GM19025 (cell line): ENCODE data around the gene GRB10.
"Not testable (repeated sequence)": the region's sequence is repeated elsewhere in the genome, so short reads cannot be mapped to it uniquely, and the experiment has no call there.

Experiments used
- ATAC-seq: cut with Tn5 transposase; IDR thresholded peaks from one replicate; pipeline ENCODE4 v1.9.1; 2021; ENCODE audit warnings: mild to moderate bottlenecking, low read depth, moderate library complexity; ENCODE audit not compliant: unreplicated experiment

GRB10 gene

GRCh38 chr7:50564640-50565558 is 217.8 kb downstream of the GRB10 start, which contains the start of gene DDC:
DDC (minus strand) TSS chr7:50565405; CDS start chr7:50544085, 21,320 bp downstream.
- no peak for ATAC-seq

GRCh38 chr7:50564171-50564570 is 218.5 kb downstream of the GRB10 start:
- ATAC-seq = no peak

DNA sequence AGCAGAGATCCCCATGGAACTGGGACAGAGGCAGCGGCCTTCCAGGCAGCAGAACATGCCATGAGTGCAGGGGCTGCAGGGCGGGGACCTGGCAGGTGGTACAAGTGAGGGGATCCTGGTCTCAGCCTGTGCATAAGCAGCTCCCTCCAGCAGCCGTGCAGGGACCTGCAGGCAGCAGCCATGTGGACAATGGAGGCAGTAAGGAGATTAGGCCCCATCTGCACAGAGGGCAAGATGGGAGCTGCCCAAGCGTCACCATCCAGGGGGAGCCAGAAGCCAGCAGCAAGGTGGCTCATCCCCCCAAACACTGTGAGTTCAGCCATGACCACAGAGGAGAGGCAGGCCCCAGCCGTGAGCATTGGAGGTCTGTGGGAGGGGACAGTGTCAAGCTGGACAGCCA is 220.6 kb downstream of the GRB10 start:
- ATAC-seq = no peak

- ATAC-seq = no peak
These were observed 221.8 kb downstream of the GRB10 start for GRCh38 chr7:50560865-50561351.

DNA sequence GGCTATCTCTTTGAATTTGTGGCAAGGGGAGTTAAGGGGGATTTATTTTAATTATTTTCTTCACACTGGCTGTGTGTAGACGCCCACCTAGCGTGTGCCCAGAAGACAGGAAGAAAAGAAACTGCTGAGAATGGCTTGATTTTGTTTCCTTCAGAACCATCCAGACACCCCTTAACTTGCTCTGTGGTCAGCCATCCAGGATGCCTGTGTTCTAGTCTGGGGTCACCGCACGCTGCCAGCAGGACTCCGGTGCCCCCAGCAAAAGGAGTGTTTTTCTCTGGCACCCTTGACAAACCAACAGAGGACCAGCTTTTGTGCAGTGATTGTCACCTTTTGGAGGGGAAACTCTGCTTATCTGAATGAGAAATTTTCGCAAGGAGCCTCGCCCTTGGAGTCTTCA is 222.8 kb downstream of the GRB10 start:
- no peak for ATAC-seq

DNA sequence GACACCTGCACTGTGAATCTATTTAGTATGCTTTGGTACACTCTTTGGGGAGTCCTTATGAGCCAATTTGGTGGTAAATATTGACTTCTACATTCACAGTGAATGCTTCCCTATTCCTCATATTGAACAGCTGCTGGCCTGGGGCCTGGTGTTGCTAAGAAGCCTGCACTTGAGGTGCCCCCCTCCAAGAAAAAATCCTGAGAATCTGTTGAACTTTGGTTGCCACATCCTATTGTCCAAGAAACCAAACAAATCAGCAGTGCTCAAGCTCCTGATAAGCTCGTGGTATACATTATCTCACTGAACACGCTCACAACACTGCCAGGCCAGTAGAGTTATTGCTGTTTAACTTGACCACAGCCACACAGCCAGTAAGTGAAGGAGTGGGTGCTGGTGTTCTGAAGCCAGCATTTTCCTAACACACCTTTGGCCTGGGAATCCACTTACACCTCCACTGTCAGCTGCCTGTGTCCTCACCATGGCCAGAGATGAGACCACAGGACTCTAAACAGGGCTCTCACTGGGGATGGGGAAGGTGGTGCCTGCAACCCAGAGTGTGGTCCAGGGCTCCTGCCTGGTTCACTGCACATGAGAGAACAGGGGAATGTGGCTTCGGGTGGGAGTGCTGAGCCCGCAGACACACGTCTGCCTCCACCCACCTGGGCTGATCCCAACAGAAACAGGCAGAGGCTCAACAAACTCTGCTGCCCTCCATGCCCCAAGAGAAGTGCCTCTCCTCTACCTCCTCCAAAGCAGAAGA is 224.2 kb downstream of the GRB10 start:
- no peak for ATAC-seq

GRCh38 chr7:50557099-50557498 is 225.6 kb downstream of the GRB10 start:
- ATAC-seq = no peak

DNA sequence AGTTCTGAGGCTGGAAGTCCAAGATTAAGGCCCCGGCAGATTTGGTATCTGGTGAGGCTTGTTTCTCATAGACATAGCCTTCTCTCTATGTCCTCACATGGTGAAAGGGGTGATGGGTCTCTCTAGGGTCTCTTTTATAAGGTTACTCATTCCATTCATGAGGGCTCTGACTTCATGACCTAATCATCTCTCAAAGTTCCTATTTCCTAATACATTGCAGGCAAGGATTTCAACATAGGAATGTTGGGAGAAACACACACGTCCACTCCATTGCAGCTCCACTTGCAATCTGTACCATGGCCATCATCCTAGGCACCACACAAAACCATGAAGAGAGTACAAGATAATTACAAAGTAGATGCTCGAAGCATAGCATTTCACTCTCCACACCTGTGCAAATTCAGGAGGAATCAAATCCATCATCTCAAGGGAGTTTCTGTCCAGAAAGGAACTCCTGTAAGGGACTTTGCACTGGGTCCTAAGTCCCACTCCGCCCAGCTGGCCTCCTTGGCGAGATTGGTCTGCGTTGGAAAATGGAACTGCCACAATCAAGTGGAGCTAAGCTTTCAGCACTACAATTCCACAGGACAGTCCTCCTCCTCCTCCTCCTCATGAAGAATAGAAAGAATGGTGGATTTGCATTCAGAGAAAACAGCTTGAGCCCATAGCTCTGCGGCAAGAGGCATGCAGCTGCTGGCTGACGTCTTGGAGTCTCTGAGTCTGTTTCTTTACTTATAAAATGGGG is 226.3 kb downstream of the GRB10 start:
- no peak for ATAC-seq

DNA sequence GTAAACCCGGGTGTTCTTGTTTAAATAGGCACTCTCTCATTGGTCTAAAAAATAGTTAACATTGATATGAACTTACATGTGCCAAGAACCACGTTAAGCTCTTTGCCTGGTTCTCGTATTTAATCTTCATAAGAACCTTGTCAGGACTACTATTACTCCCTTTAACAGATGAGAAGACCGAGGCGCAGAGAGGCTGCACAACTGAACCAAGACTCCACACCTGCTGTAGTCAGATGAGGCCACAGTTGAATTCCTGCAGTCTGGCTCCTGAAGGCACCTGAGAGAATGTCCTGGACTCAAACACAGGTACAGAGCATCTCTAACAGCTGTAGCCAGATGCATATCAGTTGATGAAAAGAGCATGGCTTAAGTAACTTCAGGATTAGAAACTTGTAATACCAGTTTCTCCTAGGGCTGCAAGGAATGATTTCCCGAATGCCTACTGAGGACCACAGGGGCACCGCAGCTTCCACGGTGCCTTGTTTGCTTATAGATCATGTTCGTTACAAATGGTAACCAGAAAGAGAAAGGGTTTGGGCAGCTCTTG is 227.0 kb downstream of the GRB10 start:
- ATAC-seq = no peak

- no peak for ATAC-seq
These were observed 228.0 kb downstream of the GRB10 start for GRCh38 chr7:50554431-50555322.

DNA sequence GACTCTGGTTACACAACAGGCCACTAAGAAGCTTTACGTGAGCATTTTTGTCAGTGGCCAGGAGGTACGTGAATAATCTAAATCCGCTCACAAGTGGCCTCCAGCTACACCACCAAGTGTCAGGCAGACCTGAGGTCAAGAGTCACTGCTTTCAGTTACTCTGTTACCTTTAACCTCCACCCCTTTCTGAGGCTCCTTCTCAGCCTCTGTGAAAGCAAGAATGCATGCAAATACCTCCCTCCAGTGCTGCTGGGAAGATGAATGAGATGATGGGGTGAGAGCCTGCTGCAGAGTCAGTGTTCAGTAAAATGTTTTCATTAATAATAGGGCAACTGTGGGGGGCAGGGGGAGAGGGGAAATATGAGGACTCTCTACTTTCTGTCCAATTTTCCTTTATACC is 228.7 kb downstream of the GRB10 start:
- ATAC-seq = no peak

GRCh38 chr7:50552921-50553320 is 229.8 kb downstream of the GRB10 start:
- no peak for ATAC-seq

DNA sequence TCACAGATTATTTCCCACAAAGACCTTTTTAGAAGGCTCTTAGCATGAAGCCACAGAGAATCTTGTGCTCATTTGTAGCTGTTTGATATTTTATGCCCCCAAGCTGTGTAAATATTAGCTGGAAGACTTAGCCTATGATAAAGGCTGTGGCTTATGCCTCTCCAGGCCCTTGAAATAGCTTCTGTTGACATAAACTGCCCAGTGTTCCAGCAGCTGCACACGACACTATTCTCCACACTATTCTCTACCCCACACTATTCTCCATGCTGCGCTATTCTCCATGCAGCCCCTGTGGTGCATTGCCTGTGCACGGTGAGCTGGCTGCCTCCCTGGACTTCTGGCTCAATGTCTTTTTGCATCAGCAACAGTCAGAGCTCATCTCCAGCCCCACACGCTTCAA is 230.6 kb downstream of the GRB10 start:
- ATAC-seq = no peak

GRCh38 chr7:50545613-50546012 is 237.1 kb downstream of the GRB10 start:
- not testable (repeated sequence) for ATAC-seq

DNA sequence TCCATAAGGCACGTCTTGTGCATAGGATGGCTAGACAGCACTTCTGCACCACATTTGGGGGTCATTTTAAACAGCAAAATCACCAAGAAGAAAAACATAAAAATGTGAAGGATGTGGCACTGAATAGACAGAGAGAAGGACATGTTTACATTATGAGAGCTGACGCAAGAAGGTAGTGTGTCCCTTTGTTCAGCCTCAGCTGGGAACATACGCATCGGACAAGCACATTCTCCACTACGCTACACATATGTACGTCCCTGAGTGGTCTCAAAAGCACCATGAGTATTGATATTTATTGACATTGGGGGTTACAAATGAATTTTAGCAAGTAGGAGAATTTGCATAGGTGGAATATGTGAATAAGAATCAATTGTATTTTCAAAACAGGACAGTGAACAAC is 237.7 kb downstream of the GRB10 start:
- ATAC-seq = no peak

- ATAC-seq = no peak
These were observed 238.8 kb downstream of the GRB10 start for GRCh38 chr7:50543776-50544442.

- no peak for ATAC-seq
These were observed 240.6 kb downstream of the GRB10 start for GRCh38 chr7:50542132-50542531.

DNA sequence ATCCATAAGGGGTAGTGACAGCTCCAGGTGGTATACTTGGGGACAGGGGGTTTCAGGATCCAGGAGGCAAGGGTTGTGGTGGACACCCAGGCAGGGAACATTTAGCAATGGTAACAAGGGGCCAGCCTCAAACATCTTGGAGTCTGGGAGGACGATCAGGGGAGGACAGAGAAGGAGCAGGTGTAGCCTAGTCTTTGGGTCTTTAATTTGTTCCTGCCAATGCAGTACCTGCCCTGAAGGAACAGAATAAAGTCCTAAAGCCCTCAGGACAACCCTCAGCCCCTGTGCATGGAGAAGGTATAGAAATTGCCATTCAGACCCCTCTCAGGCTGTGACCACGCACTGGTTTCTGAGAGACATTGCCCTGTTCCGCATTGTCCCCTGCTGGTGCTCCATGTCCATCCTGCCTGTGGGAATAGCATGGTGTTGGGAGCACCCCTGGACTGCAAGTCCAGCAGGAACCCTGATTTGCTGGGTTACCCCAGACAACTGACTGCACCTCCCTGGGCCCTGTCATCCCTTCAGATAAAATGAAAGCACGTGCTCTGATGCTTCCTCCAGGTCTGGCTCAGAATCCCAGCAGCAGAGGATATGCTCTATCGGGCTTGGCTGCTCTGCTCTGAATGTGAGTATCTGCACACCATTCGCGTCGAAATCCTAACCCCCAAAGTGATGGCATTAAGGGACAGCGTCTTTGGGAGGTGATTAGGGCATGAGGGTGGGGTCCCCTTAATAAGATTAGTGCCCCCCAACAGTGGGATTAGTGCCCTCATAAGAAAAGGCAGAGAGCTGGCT is 241.7 kb downstream of the GRB10 start:
- ATAC-seq = no peak
